NK-92 (cell line): ENCODE results near the gene C21orf58.
"Not testable (repeated sequence)": the region's sequence is repeated elsewhere in the genome, so short reads cannot be mapped to it uniquely, and the experiment has no call there.

Experiments
- DNase-seq: peaks from one replicate; lab custom pipeline; 2025; ENCODE audit not compliant: unreplicated experiment; lab: John Stamatoyannopoulos, UW

C21orf58 gene

GRCh38 chr21:46323710-46324389, at the start of gene C21orf58, which contains the start of gene PCNT:
Gene C21orf58 (minus strand): TSS chr21:46323870. CDS start chr21:46322738, 1,132 bp downstream.
Gene PCNT (plus strand): TSS chr21:46324156. CDS start chr21:46324229, 73 bp downstream.
- peak; percentile 82 for DNase-seq

- DNase-seq: not testable (repeated sequence)
Measured at GRCh38 chr21:46372947-46373346, 49.3 kb upstream of the C21orf58 start.

GRCh38 chr21:46372014-46372485, 48.4 kb upstream of the C21orf58 start:
- DNase-seq: no peak

GRCh38 chr21:46371204-46372013, 47.7 kb upstream of the C21orf58 start:
- DNase-seq: no peak

- no peak for DNase-seq
Measured at GRCh38 chr21:46369520-46370235, 46.0 kb upstream of the C21orf58 start.

GRCh38 chr21:46368533-46369285, 45.0 kb upstream of the C21orf58 start:
- DNase-seq: peak; percentile 5

GRCh38 chr21:46366966-46367365, 43.3 kb upstream of the C21orf58 start:
- no peak for DNase-seq

GRCh38 chr21:46366561-46366960, 42.9 kb upstream of the C21orf58 start:
- no peak for DNase-seq

- DNase-seq: no peak
Measured at GRCh38 chr21:46366091-46366490, 42.4 kb upstream of the C21orf58 start.

- no peak for DNase-seq
Measured at GRCh38 chr21:46363698-46364097, 40.0 kb upstream of the C21orf58 start.

- DNase-seq: no peak
Measured at GRCh38 chr21:46362946-46363345, 39.3 kb upstream of the C21orf58 start.

- no peak for DNase-seq
Measured at GRCh38 chr21:46361935-46362334, 38.3 kb upstream of the C21orf58 start.

GRCh38 chr21:46361176-46361575, 37.5 kb upstream of the C21orf58 start:
- no peak for DNase-seq

- no peak for DNase-seq
Measured at GRCh38 chr21:46357684-46358425, 34.2 kb upstream of the C21orf58 start.

GRCh38 chr21:46357335-46357604, 33.6 kb upstream of the C21orf58 start:
- DNase-seq: no peak

GRCh38 chr21:46356494-46357334, 33.0 kb upstream of the C21orf58 start:
- DNase-seq: no peak

GRCh38 chr21:46356005-46356338, 32.3 kb upstream of the C21orf58 start:
- no peak for DNase-seq

GRCh38 chr21:46355161-46356004, 31.7 kb upstream of the C21orf58 start:
- no peak for DNase-seq

- DNase-seq: no peak
Measured at GRCh38 chr21:46354518-46354917, 30.8 kb upstream of the C21orf58 start.
